Raji (cell line): Measurements from ENCODE around the gene TRAF4.

Experiments
- POLR2A ChIP-seq: IDR thresholded peaks from 2 replicates; pipeline ENCODE4 v1.6.1; 2011; ENCODE audit warnings: low read depth, low read length, control low read depth; ENCODE audit not compliant: insufficient read depth

Gene TRAF4

GRCh38 chr17:28749516-28750177 lies 5.8 kb downstream of the TRAF4 start:
- TF ChIP-seq POLR2A, result no peak

GRCh38 chr17:28750178-28751047 lies 6.6 kb downstream of the TRAF4 start:
- TF ChIP-seq POLR2A, result peak; percentile 54; the same call in 1 of the 2 replicates

- no peak for TF ChIP-seq POLR2A
These were observed 8.0 kb downstream of the TRAF4 start for GRCh38 chr17:28751600-28752366.

- no peak for TF ChIP-seq POLR2A
These were observed 11.7 kb downstream of the TRAF4 start for GRCh38 chr17:28755486-28755885.

- TF ChIP-seq POLR2A, result no peak
These were observed 12.4 kb downstream of the TRAF4 start for GRCh38 chr17:28756049-28756804.

GRCh38 chr17:28758411-28759121 lies 14.8 kb downstream of the TRAF4 start:
- TF ChIP-seq POLR2A, result no peak

- no peak for TF ChIP-seq POLR2A
These were observed 15.6 kb downstream of the TRAF4 start for GRCh38 chr17:28759256-28759865.

GRCh38 chr17:28760601-28761562 lies 17.1 kb downstream of the TRAF4 start:
- no peak for TF ChIP-seq POLR2A

GRCh38 chr17:28763137-28763799 lies 19.5 kb downstream of the TRAF4 start:
- TF ChIP-seq POLR2A, result no peak

GRCh38 chr17:28763804-28764266 lies 20.0 kb downstream of the TRAF4 start:
- TF ChIP-seq POLR2A, result no peak

GRCh38 chr17:28765038-28765437 lies 21.2 kb downstream of the TRAF4 start:
- no peak for TF ChIP-seq POLR2A

GRCh38 chr17:28773736-28774135 lies 29.9 kb downstream of the TRAF4 start:
- TF ChIP-seq POLR2A, result no peak
